A673 (cell line): ENCODE measurements around the gene DEDD2.

Experiments used
- EZH2 ChIP-seq: fragments of 200-600 bp; sonication (generic); IDR thresholded peaks from 2 replicates; pipeline ENCODE4 v1.6.1; 2017; ENCODE audit warnings: borderline replicate concordance, low read depth, mild to moderate bottlenecking, mixed read lengths, antibody characterized with exemption, low read length; ENCODE audit not compliant: poor library complexity, severe bottlenecking
- TF ChIP-seq, protein P1 (sequence below): fragments of 300-800, 200-600 bp; sonication (generic); conservative IDR thresholded peaks from 2 replicates; pipeline ENCODE4 v1.5.1; 2017; ENCODE audit warnings: low read depth, mild to moderate bottlenecking, antibody characterized with exemption, low read length, moderate library complexity, mixed read lengths

GRCh38 chr19:42159942-42160341 lies 57.5 kb downstream of the DEDD2 start:
- TF ChIP-seq, protein P1, sequence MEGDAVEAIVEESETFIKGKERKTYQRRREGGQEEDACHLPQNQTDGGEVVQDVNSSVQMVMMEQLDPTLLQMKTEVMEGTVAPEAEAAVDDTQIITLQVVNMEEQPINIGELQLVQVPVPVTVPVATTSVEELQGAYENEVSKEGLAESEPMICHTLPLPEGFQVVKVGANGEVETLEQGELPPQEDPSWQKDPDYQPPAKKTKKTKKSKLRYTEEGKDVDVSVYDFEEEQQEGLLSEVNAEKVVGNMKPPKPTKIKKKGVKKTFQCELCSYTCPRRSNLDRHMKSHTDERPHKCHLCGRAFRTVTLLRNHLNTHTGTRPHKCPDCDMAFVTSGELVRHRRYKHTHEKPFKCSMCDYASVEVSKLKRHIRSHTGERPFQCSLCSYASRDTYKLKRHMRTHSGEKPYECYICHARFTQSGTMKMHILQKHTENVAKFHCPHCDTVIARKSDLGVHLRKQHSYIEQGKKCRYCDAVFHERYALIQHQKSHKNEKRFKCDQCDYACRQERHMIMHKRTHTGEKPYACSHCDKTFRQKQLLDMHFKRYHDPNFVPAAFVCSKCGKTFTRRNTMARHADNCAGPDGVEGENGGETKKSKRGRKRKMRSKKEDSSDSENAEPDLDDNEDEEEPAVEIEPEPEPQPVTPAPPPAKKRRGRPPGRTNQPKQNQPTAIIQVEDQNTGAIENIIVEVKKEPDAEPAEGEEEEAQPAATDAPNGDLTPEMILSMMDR, result no peak
- TF ChIP-seq EZH2, result no peak
